ENCODE data around the gene CCNJL. TPM values are rescaled to one million over a fixed set of nuclear protein-coding genes. Genes with fewer than 3 reads are reported as not detected.
A peak's percentile ranks its signal among the peaks of the same experiment; 100 is the strongest.

The CCNJL gene
- total and polyA plus RNA-seq, 2 experiments from 2014 or later: 28.4 to 29.2 TPM

DNA sequence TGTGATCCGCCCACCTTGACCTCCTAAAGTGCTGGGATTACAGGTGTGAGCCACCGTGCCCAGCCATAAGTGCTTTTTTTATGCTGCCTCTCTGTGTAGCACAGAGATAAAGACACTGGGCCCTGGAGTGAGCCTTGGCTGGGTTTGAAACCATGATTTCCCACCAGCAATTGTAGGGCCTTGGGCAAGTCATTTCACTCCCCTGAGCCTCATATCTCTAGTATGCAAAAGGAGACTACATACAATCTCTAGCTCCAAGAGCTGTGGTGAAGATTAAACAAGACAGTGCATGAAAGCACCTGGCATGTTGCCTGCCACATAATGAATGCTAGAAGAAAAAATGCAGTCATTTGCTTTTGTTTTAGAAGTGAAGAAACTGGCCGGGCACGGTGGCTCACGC lies 79.1 kb downstream of the CCNJL start:
- Histone ChIP-seq H3K36me3 (ENCODE audit: insufficient read depth) (no peaks in the 10 kb centered on the region), H3K4me3 (no peak overlapping the region), H3K27ac (ENCODE audit: low read depth) (no peak overlapping the region), H3K4me2 (no peak overlapping the region), H3F3A (replicated peaks; ENCODE audit: low read depth) (no peaks in the 10 kb centered on the region; the same call in 1 of the 2 replicates), H3K27me3 (ENCODE audit: insufficient read depth) (no peaks in the 10 kb centered on the region), H3K79me2 (replicated peaks; ENCODE audit: insufficient read depth) (no peaks in the 10 kb centered on the region), H3K4me1 (ENCODE audit: insufficient read depth) (peaks cover 12% of the 10 kb centered on the region), H4K20me1 (replicated peaks; ENCODE audit: insufficient read depth) (no peaks in the 10 kb centered on the region), H2AFZ (no peak overlapping the region), H3K9me2 (ENCODE audit: insufficient read depth) (no peaks in the 10 kb centered on the region)
- no peak for TF ChIP-seq STAT1 (IDR thresholded peaks at IDR 0.05; ENCODE audit: unreplicated experiment)
- TF ChIP-seq, protein P1, sequence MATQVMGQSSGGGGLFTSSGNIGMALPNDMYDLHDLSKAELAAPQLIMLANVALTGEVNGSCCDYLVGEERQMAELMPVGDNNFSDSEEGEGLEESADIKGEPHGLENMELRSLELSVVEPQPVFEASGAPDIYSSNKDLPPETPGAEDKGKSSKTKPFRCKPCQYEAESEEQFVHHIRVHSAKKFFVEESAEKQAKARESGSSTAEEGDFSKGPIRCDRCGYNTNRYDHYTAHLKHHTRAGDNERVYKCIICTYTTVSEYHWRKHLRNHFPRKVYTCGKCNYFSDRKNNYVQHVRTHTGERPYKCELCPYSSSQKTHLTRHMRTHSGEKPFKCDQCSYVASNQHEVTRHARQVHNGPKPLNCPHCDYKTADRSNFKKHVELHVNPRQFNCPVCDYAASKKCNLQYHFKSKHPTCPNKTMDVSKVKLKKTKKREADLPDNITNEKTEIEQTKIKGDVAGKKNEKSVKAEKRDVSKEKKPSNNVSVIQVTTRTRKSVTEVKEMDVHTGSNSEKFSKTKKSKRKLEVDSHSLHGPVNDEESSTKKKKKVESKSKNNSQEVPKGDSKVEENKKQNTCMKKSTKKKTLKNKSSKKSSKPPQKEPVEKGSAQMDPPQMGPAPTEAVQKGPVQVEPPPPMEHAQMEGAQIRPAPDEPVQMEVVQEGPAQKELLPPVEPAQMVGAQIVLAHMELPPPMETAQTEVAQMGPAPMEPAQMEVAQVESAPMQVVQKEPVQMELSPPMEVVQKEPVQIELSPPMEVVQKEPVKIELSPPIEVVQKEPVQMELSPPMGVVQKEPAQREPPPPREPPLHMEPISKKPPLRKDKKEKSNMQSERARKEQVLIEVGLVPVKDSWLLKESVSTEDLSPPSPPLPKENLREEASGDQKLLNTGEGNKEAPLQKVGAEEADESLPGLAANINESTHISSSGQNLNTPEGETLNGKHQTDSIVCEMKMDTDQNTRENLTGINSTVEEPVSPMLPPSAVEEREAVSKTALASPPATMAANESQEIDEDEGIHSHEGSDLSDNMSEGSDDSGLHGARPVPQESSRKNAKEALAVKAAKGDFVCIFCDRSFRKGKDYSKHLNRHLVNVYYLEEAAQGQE (IDR thresholded peaks at IDR 0.05; ENCODE audit: unreplicated experiment): no peak
- TF ChIP-seq EZH2 (IDR thresholded peaks at IDR 0.05; ENCODE audit: low read depth, unreplicated experiment): no peak
- Mint-ChIP-seq H3K27ac (no peak overlapping the region), H3K36me3 (ENCODE audit: low read depth) (peaks cover 9% of the 10 kb centered on the region), H3K9me3 (peaks cover 19% of the 10 kb centered on the region), H3K4me1 (peaks cover 17% of the 10 kb centered on the region), H3K27me3 (ENCODE audit: insufficient read depth, low read depth, poor library complexity) (peaks cover 19% of the 10 kb centered on the region), H3K4me3 (no peak overlapping the region)
- ATAC-seq (no peak), DNase-seq (ENCODE audit: low spot score) (no peak)

DNA sequence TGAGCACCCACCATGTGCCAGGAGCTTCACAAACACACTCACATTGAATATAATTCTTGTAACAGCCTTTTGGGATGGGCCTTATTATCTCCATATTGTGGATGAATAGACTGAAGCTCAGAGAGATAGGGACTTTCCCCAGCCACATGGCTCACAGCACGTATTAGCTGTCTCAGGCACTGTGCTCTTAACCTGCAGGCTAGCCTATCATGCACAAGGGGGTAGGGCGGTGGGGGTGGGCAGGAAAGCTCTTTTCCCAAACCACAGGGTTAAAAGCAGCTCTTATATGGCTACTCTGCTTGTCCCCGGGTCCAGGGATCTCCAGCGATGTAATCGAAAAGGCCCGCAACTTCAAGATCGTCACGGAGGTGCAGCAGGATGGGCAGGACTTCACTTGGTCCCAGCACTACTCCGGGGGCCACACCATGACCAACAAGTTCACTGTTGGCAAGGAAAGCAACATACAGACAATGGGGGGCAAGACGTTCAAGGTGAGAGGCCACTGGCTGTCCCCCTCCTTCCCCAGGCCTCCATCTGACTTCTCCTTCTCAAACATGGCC lies 80.5 kb downstream of the CCNJL start:
- ATAC-seq: peak; percentile 80
- peaks cover 9% of the 10 kb centered on the region for H3K36me3 Mint-ChIP-seq (ENCODE audit: low read depth)
- H3K36me3 ChIP-seq (ENCODE audit: insufficient read depth): no peaks in the 10 kb centered on the region

More for the DNA sequence above, 80.5 kb downstream of the CCNJL start:
- no peaks in the 10 kb centered on the region for H3F3A ChIP-seq (replicated peaks; ENCODE audit: low read depth)
- Mint-ChIP-seq H3K9me3 (peaks cover 19% of the 10 kb centered on the region), H3K27ac (no peak overlapping the region), H3K4me3 (no peak overlapping the region), H3K4me1 (peaks cover 3% of the 10 kb centered on the region), H3K27me3 (ENCODE audit: insufficient read depth, low read depth, poor library complexity) (peaks cover 19% of the 10 kb centered on the region)
- H3K79me2 ChIP-seq (replicated peaks; ENCODE audit: insufficient read depth): no peaks in the 10 kb centered on the region
- H2AFZ ChIP-seq: peak overlapping the region; percentile 84
- H3K27me3 ChIP-seq (ENCODE audit: insufficient read depth): no peaks in the 10 kb centered on the region
- H3K27ac ChIP-seq (ENCODE audit: low read depth): no peak overlapping the region
- DNase-seq (ENCODE audit: low spot score): no peak
- H3K4me3 ChIP-seq: no peak overlapping the region
- no peaks in the 10 kb centered on the region for H4K20me1 ChIP-seq (replicated peaks; ENCODE audit: insufficient read depth)
- TF ChIP-seq JUNB (IDR thresholded peaks at IDR 0.05; ENCODE audit: unreplicated experiment) (no peak), EZH2phosphoT487 (IDR thresholded peaks at IDR 0.05; ENCODE audit: unreplicated experiment) (no peak), STAT1 (IDR thresholded peaks at IDR 0.05; ENCODE audit: unreplicated experiment) (no peak)
- TF ChIP-seq, protein P2, sequence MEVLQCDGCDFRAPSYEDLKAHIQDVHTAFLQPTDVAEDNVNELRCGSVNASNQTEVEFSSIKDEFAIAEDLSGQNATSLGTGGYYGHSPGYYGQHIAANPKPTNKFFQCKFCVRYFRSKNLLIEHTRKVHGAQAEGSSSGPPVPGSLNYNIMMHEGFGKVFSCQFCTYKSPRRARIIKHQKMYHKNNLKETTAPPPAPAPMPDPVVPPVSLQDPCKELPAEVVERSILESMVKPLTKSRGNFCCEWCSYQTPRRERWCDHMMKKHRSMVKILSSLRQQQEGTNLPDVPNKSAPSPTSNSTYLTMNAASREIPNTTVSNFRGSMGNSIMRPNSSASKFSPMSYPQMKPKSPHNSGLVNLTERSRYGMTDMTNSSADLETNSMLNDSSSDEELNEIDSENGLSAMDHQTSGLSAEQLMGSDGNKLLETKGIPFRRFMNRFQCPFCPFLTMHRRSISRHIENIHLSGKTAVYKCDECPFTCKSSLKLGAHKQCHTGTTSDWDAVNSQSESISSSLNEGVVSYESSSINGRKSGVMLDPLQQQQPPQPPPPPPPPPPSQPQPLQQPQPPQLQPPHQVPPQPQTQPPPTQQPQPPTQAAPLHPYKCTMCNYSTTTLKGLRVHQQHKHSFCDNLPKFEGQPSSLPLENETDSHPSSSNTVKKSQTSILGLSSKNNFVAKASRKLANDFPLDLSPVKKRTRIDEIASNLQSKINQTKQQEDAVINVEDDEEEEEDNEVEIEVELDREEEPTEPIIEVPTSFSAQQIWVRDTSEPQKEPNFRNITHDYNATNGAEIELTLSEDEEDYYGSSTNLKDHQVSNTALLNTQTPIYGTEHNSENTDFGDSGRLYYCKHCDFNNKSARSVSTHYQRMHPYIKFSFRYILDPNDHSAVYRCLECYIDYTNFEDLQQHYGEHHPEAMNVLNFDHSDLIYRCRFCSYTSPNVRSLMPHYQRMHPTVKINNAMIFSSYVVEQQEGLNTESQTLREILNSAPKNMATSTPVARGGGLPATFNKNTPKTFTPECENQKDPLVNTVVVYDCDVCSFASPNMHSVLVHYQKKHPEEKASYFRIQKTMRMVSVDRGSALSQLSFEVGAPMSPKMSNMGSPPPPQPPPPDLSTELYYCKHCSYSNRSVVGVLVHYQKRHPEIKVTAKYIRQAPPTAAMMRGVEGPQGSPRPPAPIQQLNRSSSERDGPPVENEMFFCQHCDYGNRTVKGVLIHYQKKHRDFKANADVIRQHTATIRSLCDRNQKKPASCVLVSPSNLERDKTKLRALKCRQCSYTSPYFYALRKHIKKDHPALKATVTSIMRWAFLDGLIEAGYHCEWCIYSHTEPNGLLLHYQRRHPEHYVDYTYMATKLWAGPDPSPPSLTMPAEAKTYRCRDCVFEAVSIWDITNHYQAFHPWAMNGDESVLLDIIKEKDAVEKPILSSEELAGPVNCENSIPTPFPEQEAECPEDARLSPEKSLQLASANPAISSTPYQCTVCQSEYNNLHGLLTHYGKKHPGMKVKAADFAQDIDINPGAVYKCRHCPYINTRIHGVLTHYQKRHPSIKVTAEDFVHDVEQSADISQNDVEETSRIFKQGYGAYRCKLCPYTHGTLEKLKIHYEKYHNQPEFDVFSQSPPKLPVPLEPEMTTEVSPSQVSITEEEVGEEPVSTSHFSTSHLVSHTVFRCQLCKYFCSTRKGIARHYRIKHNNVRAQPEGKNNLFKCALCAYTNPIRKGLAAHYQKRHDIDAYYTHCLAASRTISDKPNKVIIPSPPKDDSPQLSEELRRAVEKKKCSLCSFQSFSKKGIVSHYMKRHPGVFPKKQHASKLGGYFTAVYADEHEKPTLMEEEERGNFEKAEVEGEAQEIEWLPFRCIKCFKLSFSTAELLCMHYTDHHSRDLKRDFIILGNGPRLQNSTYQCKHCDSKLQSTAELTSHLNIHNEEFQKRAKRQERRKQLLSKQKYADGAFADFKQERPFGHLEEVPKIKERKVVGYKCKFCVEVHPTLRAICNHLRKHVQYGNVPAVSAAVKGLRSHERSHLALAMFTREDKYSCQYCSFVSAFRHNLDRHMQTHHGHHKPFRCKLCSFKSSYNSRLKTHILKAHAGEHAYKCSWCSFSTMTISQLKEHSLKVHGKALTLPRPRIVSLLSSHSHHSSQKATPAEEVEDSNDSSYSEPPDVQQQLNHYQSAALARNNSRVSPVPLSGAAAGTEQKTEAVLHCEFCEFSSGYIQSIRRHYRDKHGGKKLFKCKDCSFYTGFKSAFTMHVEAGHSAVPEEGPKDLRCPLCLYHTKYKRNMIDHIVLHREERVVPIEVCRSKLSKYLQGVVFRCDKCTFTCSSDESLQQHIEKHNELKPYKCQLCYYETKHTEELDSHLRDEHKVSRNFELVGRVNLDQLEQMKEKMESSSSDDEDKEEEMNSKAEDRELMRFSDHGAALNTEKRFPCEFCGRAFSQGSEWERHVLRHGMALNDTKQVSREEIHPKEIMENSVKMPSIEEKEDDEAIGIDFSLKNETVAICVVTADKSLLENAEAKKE (CRISPR knock-in tag; IDR thresholded peaks at IDR 0.05): no peak
- H3K9me2 ChIP-seq (ENCODE audit: insufficient read depth): no peaks in the 10 kb centered on the region
- H3K4me2 ChIP-seq: no peak overlapping the region
- H3K4me1 ChIP-seq (ENCODE audit: insufficient read depth): peaks cover 4% of the 10 kb centered on the region; the same call in 1 of the 2 replicates
